HG02938 (cell line): ENCODE measurements around the gene MFNG.

Source experiments
- ATAC-seq: cut with Tn5 transposase; IDR thresholded peaks from one replicate; pipeline ENCODE4 v1.9.1; 2021; ENCODE audit warnings: mild to moderate bottlenecking, moderate library complexity; ENCODE audit not compliant: unreplicated experiment

MFNG gene

GRCh38 chr22:37514526-37515051, 28.4 kb upstream of the MFNG start:
- no peak for ATAC-seq

- ATAC-seq: no peak
These were observed 25.4 kb upstream of the MFNG start for GRCh38 chr22:37511395-37512104.

- ATAC-seq: no peak
These were observed 23.9 kb upstream of the MFNG start for GRCh38 chr22:37510091-37510490.

GRCh38 chr22:37509059-37509860, 23.1 kb upstream of the MFNG start:
- no peak for ATAC-seq

- no peak for ATAC-seq
These were observed 22.3 kb upstream of the MFNG start for GRCh38 chr22:37508431-37508992.

- no peak for ATAC-seq
These were observed 21.5 kb upstream of the MFNG start for GRCh38 chr22:37507731-37508130.

- ATAC-seq: no peak
These were observed 19.8 kb upstream of the MFNG start for GRCh38 chr22:37505989-37506388.

GRCh38 chr22:37505565-37505964, 19.4 kb upstream of the MFNG start:
- no peak for ATAC-seq

- no peak for ATAC-seq
These were observed 18.8 kb upstream of the MFNG start for GRCh38 chr22:37504964-37505363.

- ATAC-seq: no peak
These were observed 17.7 kb upstream of the MFNG start for GRCh38 chr22:37503850-37504249.

GRCh38 chr22:37503183-37503683, 17.0 kb upstream of the MFNG start:
- no peak for ATAC-seq

GRCh38 chr22:37502342-37503182, 16.4 kb upstream of the MFNG start:
- no peak for ATAC-seq

GRCh38 chr22:37501610-37502341, 15.6 kb upstream of the MFNG start:
- no peak for ATAC-seq

GRCh38 chr22:37500745-37501609, 14.8 kb upstream of the MFNG start:
- ATAC-seq: no peak

GRCh38 chr22:37499789-37500540, 13.8 kb upstream of the MFNG start:
- ATAC-seq: no peak

- ATAC-seq: no peak
These were observed 13.0 kb upstream of the MFNG start for GRCh38 chr22:37499027-37499707.

- ATAC-seq: no peak
These were observed 12.2 kb upstream of the MFNG start for GRCh38 chr22:37498289-37498909.
